Naive thymus-derived CD4-positive, alpha-beta T cell (primary cell): ENCODE data around the gene HNMT. TPM values are rescaled to one million over a fixed set of nuclear protein-coding genes. Genes with fewer than 3 reads are reported as not detected.

Source experiments
- ATAC-seq: fragments of 150-1000 bp; cut with Tn5 transposase; 2 replicates; pipeline ENCODE4 v1.10.0; 2021; ENCODE audit warnings: mild to moderate bottlenecking, moderate library complexity
- CTCF ChIA-PET: fragments of 350-600 bp; sonication (Branson Sonifier 250); formaldehyde crosslinking; loops from one replicate; lab custom pipeline; 2021; ENCODE audit warnings: antibody characterized with exemption; lab: Charles Lee
- POLR2A ChIA-PET: fragments of 350-600 bp; sonication (Branson Sonifier 250); formaldehyde crosslinking; loops from one replicate; lab custom pipeline; 2021; ENCODE audit warnings: antibody characterized with exemption, inconsistent platforms; lab: Charles Lee
- DNase-seq, 9 donors: peaks; one replicate each; pipeline versions ENCODE4 v3.0.0 to v3.0.0-alpha.2; 2020 to 2022; ENCODE audit warnings: mixed read lengths in 1 of 9
- H3K27ac ChIP-seq: one replicate; pipeline ENCODE4 v1.7.0; 2013; ENCODE audit warnings: mild to moderate bottlenecking, low read depth, low read length, moderate library complexity
- H3K27me3 ChIP-seq, 2 donors: one replicate each; pipeline ENCODE4 v1.7.0; 2013; ENCODE audit warnings: low read length in 2 of 2, mild to moderate bottlenecking in 2 of 2, moderate library complexity in 2 of 2; ENCODE audit not compliant: control insufficient read depth in 2 of 2, insufficient read depth in 2 of 2
- H3K36me3 ChIP-seq, 3 experiments: 1 replicate in 2 of 3; 2 replicates in 1 of 3; pipeline ENCODE4 v1.7.0; 2013; ENCODE audit warnings: low read length in 3 of 3, mild to moderate bottlenecking in 3 of 3, moderate library complexity in 1 of 3; ENCODE audit not compliant: insufficient read depth in 3 of 3, control insufficient read depth in 2 of 3
- H3K4me1 ChIP-seq, 2 donors: one replicate each; pipeline ENCODE4 v1.7.0; 2013; ENCODE audit warnings: low read length in 2 of 2, mild to moderate bottlenecking in 2 of 2, moderate library complexity in 1 of 2; ENCODE audit not compliant: control insufficient read depth in 2 of 2, insufficient read depth in 2 of 2
- H3K4me3 ChIP-seq: 2 replicates; pipeline ENCODE4 v1.7.0; 2013; ENCODE audit warnings: mild to moderate bottlenecking, low read length
- H3K9me3 ChIP-seq, 3 experiments: 1 replicate in 2 of 3; 2 replicates in 1 of 3; pipeline ENCODE4 v1.7.0; 2013; ENCODE audit warnings: low read length in 3 of 3; ENCODE audit not compliant: control insufficient read depth in 2 of 3
- H3K27ac Mint-ChIP-seq, 9 donors: one replicate each; pipeline ENCODE4 v1.8.0; 2020 to 2022; ENCODE audit warnings: mixed read lengths in 9 of 9, mild to moderate bottlenecking in 8 of 9, moderate library complexity in 5 of 9, inconsistent platforms in 2 of 9
- H3K27me3 Mint-ChIP-seq, 5 donors: one replicate each; pipeline ENCODE4 v1.8.0; 2021 to 2022; ENCODE audit warnings: mixed read lengths in 5 of 5, mild to moderate bottlenecking in 1 of 5
- H3K36me3 Mint-ChIP-seq, 5 donors: one replicate each; pipeline ENCODE4 v1.8.0; 2020 to 2022; ENCODE audit warnings: mixed read lengths in 5 of 5, mild to moderate bottlenecking in 3 of 5, inconsistent platforms in 1 of 5
- H3K4me1 Mint-ChIP-seq, 7 donors: one replicate each; pipeline ENCODE4 v1.8.0; 2020 to 2022; ENCODE audit warnings: mixed read lengths in 7 of 7, mild to moderate bottlenecking in 3 of 7, inconsistent platforms in 1 of 7
- H3K4me3 Mint-ChIP-seq, 10 donors: one replicate each; pipeline ENCODE4 v1.8.0; 2020 to 2022; ENCODE audit warnings: mild to moderate bottlenecking in 10 of 10, mixed read lengths in 10 of 10, moderate library complexity in 6 of 10, inconsistent platforms in 2 of 10
- H3K9me3 Mint-ChIP-seq, 11 donors: one replicate each; pipeline ENCODE4 v1.8.0; 2020 to 2022; ENCODE audit warnings: mixed read lengths in 11 of 11, mild to moderate bottlenecking in 4 of 11, inconsistent platforms in 1 of 11, moderate library complexity in 1 of 11
- intact Hi-C, 2 donors: fragments of 100-400 bp; cut with micrococcal nuclease; formaldehyde crosslinking; loops; one replicate each; pipeline ENCODE4 v1.15.1; 2023
- polyA plus RNA-seq, 2 donors: library from polyadenylated mRNA; unstranded; fragments of 300-500 nt; fragmentation: Illumina TruSeq; gene quantifications; one replicate each; pipeline ENCODE4 v1.2.3, GENCODE V29; 2021
- total RNA-seq, 6 experiments: library from RNA in 5 of 6; stranded (reverse) in 5 of 6; gene quantifications; 1 replicate in 5 of 6; 2 replicates in 1 of 6; pipeline ENCODE4 v1.2.3 and lab custom pipeline; 2021 to 2026

HNMT gene
- total and polyA plus RNA-seq, 7 experiments from 2014 or later = 1.1 to 7.5 (median 1.7) TPM; not detected in 3

DNA sequence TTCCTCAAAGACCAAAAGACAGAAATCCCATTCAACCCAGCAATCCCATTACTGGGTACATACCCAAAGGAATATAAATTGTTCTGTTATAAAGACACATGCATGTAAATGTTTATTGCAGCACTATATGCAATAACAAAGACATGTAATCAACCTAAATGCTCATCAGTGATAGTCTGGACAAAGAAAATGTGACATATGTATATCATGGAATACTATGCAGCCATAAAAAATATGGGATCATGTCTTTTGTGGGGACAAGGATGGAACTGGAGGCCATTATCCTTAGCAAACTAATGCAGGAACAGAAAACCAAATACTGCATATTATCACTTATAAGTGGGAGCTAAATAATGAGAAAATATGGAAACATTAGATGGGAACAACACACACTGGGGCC, 2.7 kb upstream of the HNMT start:
- Histone ChIP-seq H3K27ac (no peak overlapping the region), H3K9me3 (no peaks in the 10 kb centered on the region), H3K4me1 (no peaks in the 10 kb centered on the region), H3K36me3 (no peaks in the 10 kb centered on the region), H3K4me3 (no peak overlapping the region), H3K27me3 (no peaks in the 10 kb centered on the region)
- ChIA-PET POLR2A (no interaction called here), CTCF (no interaction called here)
- DNase-seq (no peak), ATAC-seq (no peak)
- Mint-ChIP-seq H3K36me3 (no peaks in the 10 kb centered on the region), H3K4me3 (no peak overlapping the region), H3K4me1 (no peaks in the 10 kb centered on the region), H3K27ac (no peak overlapping the region), H3K27me3 (peaks cover 0 to 11% (median 7%) of the 10 kb centered on the region in 5 donors), H3K9me3 (peaks cover 0 to 4% (median 0%) of the 10 kb centered on the region in 11 donors)
- intact Hi-C loops = no loop called here

DNA sequence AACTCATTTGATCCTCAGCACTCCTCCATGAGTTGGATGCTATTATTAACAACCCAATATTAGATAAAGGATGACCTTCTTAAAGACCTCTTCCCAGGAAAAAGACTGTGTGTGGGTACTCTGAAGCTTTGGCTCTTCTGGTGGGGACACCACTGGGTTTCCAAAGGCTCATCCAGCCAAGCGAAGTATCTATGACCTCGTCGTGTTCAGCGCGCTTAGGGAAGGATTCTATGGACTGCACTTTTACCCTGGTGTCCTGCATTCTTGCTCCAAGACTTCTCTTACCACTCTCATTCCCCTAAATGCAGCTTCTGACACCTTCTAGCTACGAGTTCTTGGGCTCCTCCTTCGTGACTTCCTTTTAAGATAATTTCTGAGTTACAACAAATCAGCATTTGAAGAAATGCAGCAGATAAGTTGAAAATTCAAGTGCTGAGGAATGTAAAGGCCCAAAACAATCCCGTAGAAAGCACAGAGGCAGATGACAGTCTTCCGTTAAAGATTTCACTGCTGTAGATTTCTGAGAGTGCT, 673 bp upstream of the HNMT start:
- H3K4me3 ChIP-seq = no peak overlapping the region
- H3K27ac Mint-ChIP-seq = no peak overlapping the region
- intact Hi-C loops = no loop called here
- no peaks in the 10 kb centered on the region for H3K4me1 Mint-ChIP-seq
- H3K27me3 ChIP-seq = no peaks in the 10 kb centered on the region
- H3K36me3 Mint-ChIP-seq = no peaks in the 10 kb centered on the region
- ChIA-PET POLR2A (no interaction called here), CTCF (no interaction called here)
- no peak overlapping the region for H3K27ac ChIP-seq
- no peaks in the 10 kb centered on the region for H3K9me3 ChIP-seq
- H3K36me3 ChIP-seq = no peaks in the 10 kb centered on the region
- H3K9me3 Mint-ChIP-seq = peaks cover 0 to 4% (median 0%) of the 10 kb centered on the region in 11 donors
- no peaks in the 10 kb centered on the region for H3K4me1 ChIP-seq
- ATAC-seq = no peak
- H3K4me3 Mint-ChIP-seq = no peak overlapping the region
- H3K27me3 Mint-ChIP-seq = peaks cover 0 to 11% (median 4%) of the 10 kb centered on the region in 5 donors
- DNase-seq = no peak

DNA sequence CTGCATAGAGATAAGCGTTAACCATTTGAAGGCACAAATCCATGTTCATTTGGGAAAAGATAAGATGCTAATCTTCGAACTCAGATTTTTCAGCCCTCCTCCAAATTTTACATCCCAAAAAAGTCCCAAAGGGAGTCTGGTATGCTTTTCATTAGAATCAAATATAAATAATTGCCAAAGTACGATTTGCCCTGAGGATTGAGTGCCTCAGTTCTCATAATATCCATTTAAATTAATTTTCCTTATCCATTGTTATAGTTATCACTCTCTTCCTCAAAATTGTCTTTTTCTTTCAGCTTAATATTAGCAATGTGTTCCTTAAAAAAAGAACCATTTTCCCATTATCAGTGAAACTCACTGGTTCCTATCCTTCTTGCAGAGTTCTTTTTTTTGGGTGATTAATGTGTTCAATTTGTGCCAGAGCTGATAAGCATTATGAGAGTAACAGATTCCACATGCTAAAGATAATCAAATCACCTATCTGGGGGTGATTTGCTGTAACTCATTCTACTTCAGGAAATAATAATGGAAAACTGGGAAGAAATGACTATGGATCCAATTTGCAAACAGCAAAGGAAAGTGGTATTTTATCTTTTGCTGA, 686 bp downstream of the HNMT start:
- H3K27ac Mint-ChIP-seq = no peak overlapping the region
- no peak overlapping the region for H3K4me3 ChIP-seq
- POLR2A ChIA-PET = no interaction called here

DNA sequence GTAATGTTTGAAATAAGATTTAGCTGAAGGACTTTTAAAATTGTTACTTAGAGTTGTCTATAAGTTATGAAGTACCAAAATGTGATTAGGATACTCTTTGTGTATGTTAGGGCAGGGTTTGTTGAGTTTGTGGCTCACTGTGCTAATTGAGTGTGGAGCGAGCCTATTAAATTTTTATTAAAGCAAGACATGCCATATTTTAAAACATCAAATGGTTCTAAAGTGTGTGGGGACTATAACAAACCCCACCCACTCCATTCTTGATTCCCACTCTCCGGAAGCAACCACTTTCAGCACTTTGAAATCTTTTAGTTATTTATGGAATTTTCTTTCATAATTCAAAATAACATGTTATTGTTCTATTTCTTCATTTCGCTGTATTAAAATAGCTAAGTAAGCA, 1.8 kb downstream of the HNMT start:
- DNase-seq (no peak), ATAC-seq (no peak)
- no peaks in the 10 kb centered on the region for H3K27me3 ChIP-seq
- ChIA-PET CTCF (no interaction called here), POLR2A (no interaction called here)
- no peak overlapping the region for H3K27ac ChIP-seq
- intact Hi-C loops = no loop called here
- no peak overlapping the region for H3K4me3 ChIP-seq
- H3K36me3 ChIP-seq = no peaks in the 10 kb centered on the region
- no peaks in the 10 kb centered on the region for H3K9me3 ChIP-seq
- Mint-ChIP-seq H3K27me3 (peaks cover 0 to 8% (median 2%) of the 10 kb centered on the region in 5 donors), H3K27ac (no peak overlapping the region), H3K9me3 (peaks cover 0 to 3% (median 0%) of the 10 kb centered on the region in 11 donors), H3K4me1 (peaks cover 0 to 3% (median 0%) of the 10 kb centered on the region in 7 donors), H3K4me3 (no peak overlapping the region), H3K36me3 (no peaks in the 10 kb centered on the region)
- H3K4me1 ChIP-seq = no peaks in the 10 kb centered on the region

More for the DNA sequence above, 686 bp downstream of the HNMT start:
- no peaks in the 10 kb centered on the region for H3K27me3 ChIP-seq
- Mint-ChIP-seq H3K27me3 (peaks cover 0 to 15% (median 2%) of the 10 kb centered on the region in 5 donors), H3K36me3 (no peaks in the 10 kb centered on the region), H3K4me1 (peaks cover 0 to 3% (median 0%) of the 10 kb centered on the region in 7 donors), H3K4me3 (no peak overlapping the region), H3K9me3 (peaks cover 0 to 4% (median 0%) of the 10 kb centered on the region in 11 donors)
- DNase-seq = no peak
- no peaks in the 10 kb centered on the region for H3K4me1 ChIP-seq
- H3K27ac ChIP-seq = no peak overlapping the region
- intact Hi-C loops = no loop called here
- no peaks in the 10 kb centered on the region for H3K9me3 ChIP-seq
- H3K36me3 ChIP-seq = no peaks in the 10 kb centered on the region
- ATAC-seq = no peak
- CTCF ChIA-PET = no interaction called here

DNA sequence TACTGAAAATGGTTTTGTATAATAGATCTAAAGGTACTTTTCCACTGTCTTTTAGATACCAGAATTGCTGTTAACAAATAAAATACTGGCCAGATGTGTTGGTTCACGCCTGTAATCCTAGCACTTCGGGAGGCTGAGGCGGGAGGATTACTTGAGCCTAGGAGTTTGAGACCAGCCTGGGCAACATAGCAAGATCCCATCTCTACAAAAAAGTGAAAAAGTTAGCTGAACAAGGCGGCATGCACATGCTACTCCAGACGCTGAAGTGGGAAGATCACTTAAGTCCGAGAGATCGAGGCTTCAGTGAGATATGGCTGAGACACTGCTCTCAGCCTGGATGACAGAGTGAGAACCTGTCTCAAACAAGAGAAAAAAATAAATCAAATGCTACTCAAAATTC, 2.8 kb downstream of the HNMT start:
- Histone ChIP-seq H3K27ac (no peak overlapping the region), H3K27me3 (no peaks in the 10 kb centered on the region), H3K9me3 (no peaks in the 10 kb centered on the region), H3K36me3 (no peaks in the 10 kb centered on the region), H3K4me1 (no peaks in the 10 kb centered on the region), H3K4me3 (no peak overlapping the region)
- CTCF ChIA-PET = no interaction called here
- no peak overlapping the region for H3K4me3 Mint-ChIP-seq
- intact Hi-C loops = no loop called here
- no peak overlapping the region for H3K27ac Mint-ChIP-seq
- POLR2A ChIA-PET = no interaction called here
- H3K4me1 Mint-ChIP-seq = peaks cover 0 to 3% (median 0%) of the 10 kb centered on the region in 7 donors
- DNase-seq (no peak), ATAC-seq (no peak)
- peaks cover 0 to 8% (median 2%) of the 10 kb centered on the region in 5 donors for H3K27me3 Mint-ChIP-seq
- no peaks in the 10 kb centered on the region for H3K36me3 Mint-ChIP-seq
- no peaks in the 10 kb centered on the region for H3K9me3 Mint-ChIP-seq

DNA sequence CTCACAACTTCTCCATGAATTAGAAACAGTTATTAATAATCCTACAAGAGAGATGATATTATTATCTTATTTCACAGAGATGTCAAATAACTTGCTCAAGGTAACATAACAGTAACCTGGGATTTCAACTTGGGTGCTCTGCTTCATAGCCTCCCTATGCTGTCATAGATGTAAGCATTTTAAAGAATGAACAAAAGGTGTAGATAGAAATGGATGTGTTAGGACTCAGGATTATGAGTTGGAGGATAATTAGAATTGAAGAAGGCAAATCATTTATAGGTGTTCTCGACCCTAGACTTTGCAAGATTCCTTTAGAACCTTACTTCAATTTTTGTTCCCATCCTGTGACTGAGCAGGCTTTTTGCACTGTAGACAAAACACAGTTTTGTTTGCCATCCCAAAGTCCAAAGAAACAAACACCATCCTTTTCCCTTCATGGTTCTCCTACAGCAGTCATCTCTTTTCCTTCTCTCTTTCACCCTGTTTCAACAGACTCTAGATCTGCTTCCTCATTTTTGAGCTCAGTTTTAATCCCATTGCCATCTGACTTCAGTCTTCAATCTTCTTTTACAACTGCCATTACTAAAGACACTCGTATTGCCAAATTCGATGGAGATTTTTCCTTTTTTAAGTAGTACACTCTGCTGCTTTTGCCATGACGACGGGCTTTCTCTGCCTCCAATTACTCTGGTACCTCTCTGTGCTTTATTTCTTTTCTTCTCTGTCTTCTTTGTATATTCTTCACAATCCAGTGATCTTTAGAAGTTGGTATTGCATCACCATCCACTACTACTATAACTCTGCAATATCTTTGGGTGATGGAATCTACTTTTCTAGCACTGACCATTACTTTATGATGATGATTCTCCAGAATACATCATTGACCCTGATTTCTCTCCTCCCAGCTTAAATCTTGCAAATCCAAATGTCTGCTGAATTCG, 4.5 kb downstream of the HNMT start:
- Histone ChIP-seq H3K4me1 (no peaks in the 10 kb centered on the region), H3K36me3 (no peaks in the 10 kb centered on the region), H3K27me3 (no peaks in the 10 kb centered on the region), H3K9me3 (no peaks in the 10 kb centered on the region), H3K27ac (no peak overlapping the region), H3K4me3 (no peak overlapping the region)
- H3K4me3 Mint-ChIP-seq = no peak overlapping the region
- H3K4me1 Mint-ChIP-seq = peaks cover 0 to 3% (median 0%) of the 10 kb centered on the region in 7 donors
- no peak for DNase-seq
- ChIA-PET CTCF (interaction anchor here (0.5 kb wide), 1 partner anchor 101 kb away, joined by 3 read pairs; no protein-coding TSS in a partner anchor), POLR2A (no interaction called here)
- H3K27ac Mint-ChIP-seq = no peak overlapping the region
- ATAC-seq = peak; percentile 37
- intact Hi-C loops = no loop called here
- H3K9me3 Mint-ChIP-seq = no peaks in the 10 kb centered on the region
- H3K36me3 Mint-ChIP-seq = no peaks in the 10 kb centered on the region
- peaks cover 0 to 8% (median 4%) of the 10 kb centered on the region in 5 donors for H3K27me3 Mint-ChIP-seq
